Gastroesophageal sphincter (tissue), 4 donors: ENCODE measurements around the gene CDK14. TPM values are rescaled to one million over a fixed set of nuclear protein-coding genes. Genes with fewer than 3 reads are reported as not detected.

ENCODE experiments used
- total RNA-seq, 4 donors: library from RNA; depleted of rRNA; stranded (reverse); fragments of >200 nt; gene quantifications; one replicate each; pipeline ENCODE4 v1.1.0, GENCODE V29; 2016

CDK14 gene
- total RNA-seq, 4 donors from 2014 or later, result 14.8 to 28.7 (median 18.4) TPM

Other genes starting within 250 kb of the CDK14 start
- 10 to 100 TPM in 3 of 4 donors, 1 to 10 TPM in 1; 8.9 to 35.5 (median 13.1) TPM for gene GTPBP10, start 249.6 kb upstream of the CDK14 start, total RNA-seq
- 10 to 100 TPM; 23.6 to 64.1 (median 27.4) TPM for gene CLDN12, start 192.9 kb upstream of the CDK14 start, total RNA-seq
- gene PTTG1IP2, start 126.7 kb upstream of the CDK14 start, total RNA-seq, result not detected